AG09319 (cell line): Measurements from ENCODE around the gene SLC2A9.

Source experiments
- DNase-seq: peaks from one replicate; pipeline ENCODE4 v3.0.0-alpha.2; 2010; ENCODE audit warnings: low read depth; ENCODE audit errors: extremely low read depth
- TF ChIP-seq, protein P1 (sequence below): IDR thresholded peaks from 2 replicates; pipeline ENCODE4 v1.5.1; 2011; ENCODE audit warnings: low read depth, mild to moderate bottlenecking, inconsistent platforms, low read length, moderate library complexity

SLC2A9 gene

DNA sequence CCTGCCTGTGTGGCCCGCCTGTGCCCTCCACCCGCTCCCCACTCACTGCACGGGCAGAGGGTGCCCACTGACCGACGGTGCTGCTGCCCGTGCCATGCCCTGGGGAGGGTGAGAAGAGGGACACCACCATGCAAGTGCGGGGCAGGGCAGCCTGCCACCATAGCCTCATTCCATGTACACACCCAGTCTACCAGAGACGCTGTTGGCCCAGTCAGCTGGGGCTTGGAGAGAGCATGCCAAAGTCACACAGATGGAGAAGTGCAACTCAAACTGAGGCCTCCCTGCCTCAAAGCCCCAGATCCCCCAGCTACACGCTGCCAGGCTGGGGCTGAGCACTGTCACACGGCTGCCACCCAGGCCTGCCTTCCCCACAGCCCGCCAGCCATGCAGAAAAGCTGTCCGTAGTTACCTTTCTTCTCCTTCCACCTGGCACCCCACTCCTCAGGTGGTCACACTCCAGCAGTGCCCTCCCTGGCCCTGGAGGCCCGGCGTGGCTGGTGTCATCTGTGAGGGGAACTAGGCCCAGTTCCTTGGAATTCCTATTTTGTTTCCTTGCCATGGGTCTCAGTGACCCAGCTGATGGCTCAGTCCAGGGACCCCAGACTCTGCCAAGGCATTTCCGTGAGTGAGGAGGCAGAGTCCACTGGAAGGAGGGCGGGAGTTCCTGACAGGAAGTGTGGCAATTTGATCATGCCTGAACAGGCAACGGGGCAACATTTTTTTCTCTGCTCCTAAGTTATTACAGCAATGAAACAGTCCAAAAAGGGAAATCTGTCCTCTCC, at the start of gene SLC2A9:
TSS of gene SLC2A9 (minus strand) at position 627 of the 782 bp plus-strand sequence. CDS start at position 559, 68 bp downstream.
- DNase-seq = no peak

DNA sequence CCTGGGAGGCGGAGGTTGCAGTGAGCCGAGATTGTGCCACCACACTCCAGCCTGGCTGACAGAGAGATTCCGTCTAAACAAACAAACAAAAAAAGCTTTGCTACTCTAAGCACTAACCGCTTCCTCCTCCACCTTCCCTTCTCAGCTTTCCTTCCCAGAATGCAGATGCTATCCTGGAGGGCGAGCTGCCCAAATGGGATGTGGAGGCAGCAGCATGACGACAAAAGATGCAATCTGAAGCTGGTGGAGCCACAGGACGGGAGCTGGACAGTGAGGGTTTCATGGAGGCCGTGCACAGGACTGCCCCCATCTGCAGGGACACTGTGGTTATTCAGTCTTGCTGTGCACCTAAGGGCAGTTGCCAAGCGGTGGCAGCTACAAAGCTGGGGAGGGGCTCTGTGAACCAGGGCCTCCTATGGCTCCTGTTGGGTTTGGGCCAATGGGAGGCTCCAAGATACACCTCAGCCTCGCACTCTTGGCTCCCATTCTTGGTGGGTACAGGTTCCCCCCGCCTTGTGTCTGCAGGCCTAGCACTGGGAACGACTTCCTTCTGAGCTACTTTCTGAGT, 47.9 kb upstream of the SLC2A9 start:
- no peak for DNase-seq
- TF ChIP-seq, protein P1, sequence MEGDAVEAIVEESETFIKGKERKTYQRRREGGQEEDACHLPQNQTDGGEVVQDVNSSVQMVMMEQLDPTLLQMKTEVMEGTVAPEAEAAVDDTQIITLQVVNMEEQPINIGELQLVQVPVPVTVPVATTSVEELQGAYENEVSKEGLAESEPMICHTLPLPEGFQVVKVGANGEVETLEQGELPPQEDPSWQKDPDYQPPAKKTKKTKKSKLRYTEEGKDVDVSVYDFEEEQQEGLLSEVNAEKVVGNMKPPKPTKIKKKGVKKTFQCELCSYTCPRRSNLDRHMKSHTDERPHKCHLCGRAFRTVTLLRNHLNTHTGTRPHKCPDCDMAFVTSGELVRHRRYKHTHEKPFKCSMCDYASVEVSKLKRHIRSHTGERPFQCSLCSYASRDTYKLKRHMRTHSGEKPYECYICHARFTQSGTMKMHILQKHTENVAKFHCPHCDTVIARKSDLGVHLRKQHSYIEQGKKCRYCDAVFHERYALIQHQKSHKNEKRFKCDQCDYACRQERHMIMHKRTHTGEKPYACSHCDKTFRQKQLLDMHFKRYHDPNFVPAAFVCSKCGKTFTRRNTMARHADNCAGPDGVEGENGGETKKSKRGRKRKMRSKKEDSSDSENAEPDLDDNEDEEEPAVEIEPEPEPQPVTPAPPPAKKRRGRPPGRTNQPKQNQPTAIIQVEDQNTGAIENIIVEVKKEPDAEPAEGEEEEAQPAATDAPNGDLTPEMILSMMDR = no peak

More for the DNA sequence above, at the start of gene SLC2A9:
- TF ChIP-seq, protein P1 = no peak

DNA sequence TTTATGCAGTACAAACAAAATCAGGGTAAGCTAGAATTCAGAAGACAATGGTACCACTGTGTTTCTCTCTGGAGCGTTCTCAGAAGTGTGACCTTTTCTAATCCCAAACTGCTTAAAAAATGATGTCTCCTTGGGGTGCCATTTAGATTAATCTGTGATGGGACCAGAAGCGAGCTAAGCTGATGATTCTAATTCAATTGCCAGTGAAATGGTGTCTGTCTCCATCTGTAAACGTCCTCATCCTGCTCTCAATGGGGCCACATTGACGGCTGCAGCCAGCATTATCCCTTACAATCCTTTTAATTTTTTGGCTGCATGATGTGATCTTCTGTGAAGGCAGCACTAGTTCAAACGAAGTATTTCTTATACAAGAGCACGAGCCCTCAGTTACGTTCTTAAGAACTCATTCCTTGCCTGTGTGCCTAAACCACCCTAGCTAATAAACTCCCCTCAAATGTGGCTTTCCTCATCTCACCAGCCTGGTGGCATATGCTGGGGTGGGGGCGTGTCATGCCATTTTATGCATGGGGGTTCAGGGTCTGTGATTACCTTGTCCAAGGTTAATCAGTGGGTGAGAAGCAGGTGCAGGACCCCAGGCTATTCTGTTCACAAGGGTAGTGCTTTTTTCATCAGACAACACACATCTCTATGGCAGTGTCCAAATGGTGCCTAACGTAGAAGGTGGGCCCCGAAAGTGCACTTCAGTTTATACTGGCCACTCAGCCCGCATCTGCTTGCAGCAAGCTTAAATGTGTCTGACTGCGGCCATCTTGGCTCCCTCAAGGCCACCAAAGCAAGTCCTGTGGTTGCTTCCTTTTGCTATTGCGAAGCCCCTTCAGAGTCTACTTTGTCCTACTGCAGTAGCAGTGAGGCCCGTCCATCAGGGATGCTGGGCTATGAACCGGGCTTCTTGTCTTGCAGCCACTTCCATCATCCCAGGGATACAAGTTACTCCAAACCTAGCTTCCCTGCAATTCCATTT, 45.7 kb upstream of the SLC2A9 start:
- TF ChIP-seq, protein P1 = no peak
- DNase-seq = no peak

DNA sequence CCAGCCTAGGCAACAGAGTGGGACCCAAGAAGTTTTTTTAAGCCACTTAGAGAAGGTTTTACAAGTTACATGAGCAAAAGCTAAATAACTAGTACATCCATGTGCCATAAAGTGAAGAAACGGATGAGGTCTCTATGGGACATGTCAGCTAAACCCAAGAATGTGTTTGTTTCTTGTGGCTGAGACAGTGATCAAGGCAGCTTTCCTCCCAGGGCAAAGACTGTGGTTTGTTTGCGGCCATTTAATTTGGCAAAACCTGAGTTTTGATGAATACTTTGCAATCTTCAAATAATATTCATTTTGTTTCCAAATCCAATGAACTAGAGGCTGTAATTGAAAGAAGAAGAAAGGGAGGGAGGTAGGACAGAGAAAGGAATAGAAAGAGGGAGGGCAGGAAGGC, 44.9 kb upstream of the SLC2A9 start:
- DNase-seq = no peak
- TF ChIP-seq, protein P1 = no peak

DNA sequence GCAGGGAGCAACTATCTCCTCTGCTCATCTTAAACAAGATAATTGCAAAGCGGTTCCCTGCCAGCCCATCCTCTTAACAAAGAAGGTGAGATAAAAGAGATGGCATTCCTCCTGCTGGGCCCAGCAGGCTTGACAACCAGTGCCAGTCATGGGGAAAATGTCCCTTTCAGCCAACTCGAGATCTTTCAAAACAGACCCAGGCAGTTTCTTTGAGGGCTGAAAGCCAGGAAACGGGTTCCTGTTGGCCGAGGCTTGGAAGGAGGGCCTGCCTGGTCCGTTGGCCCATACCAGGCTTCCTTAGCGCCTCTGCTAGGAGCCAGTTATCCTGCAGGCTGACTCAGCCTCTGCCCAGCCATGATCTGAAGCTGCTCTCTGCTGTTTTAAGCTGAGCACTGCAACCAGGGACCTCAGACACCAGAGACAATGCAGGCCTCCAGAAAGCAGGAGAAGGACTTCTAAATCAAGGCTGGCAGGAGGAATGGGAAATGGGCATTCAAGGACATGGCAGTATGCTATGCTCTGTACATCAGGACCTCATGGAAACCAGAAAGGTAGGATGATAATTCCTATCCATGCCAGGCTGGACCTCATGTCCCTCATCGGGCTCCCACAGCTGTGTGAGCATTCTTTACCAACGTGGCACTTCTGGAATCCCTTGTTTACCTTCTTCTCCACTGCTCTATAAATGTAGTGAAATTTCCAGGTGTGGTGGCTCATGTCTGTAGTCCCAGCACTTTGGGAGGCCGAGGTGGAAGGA, 42.4 kb upstream of the SLC2A9 start:
- TF ChIP-seq, protein P1 = peak; percentile 95
- peak; percentile 62 for DNase-seq

DNA sequence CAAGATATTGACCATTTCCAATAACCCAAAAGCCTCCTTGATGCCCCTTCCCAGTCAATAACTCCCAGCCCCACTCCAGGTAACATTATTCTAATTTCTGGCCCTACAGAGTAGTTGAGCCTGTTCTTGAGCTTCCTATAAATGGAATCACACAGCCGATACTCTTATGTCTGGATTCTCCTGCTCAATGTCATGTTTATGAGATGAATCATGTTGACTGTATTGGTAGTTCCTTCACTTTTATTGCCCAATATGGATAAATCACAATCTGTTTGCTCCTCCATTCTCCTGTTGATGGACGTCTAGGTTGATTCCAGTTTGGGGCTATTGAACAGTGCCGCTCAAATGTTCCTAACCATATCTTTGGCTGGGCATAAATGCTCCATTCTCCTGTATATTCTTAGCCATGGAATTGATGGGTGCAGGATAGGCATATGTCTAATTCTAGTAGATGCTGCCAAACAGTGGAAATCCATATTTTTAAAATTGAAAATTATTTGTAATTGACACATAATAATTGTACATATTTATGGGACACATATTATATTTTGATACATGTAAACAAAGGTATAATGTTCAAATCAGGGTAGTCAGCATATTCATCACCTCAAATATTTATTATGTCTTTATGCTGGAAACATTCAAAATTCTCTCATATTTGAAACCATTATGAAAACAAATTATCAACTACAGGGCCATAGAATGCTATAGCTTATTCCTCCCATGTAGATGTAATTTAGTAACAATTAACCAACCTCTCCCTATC, 40.5 kb upstream of the SLC2A9 start:
- DNase-seq = no peak
- TF ChIP-seq, protein P1 = no peak
